Measurements from ENCODE around the gene TASP1.
"Not testable (repeated sequence)": the region's sequence is repeated elsewhere in the genome, so short reads cannot be mapped to it uniquely, and the experiment has no call there.

TASP1 gene

DNA sequence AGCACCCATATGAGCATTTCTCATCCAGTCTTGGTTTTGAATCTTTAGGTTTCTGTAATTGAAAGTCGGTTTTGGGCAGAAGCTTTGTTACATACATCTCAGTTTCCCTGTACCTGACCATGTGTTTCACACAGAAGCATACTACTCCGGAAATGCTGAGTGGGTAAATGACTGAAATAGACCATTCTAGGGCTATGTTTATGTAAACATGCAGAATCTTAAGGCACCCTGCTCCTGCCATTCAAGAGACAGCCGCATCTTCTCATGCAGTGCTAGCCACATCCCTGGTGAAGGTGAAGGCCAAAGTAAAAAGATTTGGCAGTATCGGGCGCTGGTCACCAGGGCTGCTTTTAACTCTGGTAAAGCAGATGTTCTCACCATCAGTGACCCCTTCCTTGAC, 246.3 kb downstream of the TASP1 start:
- DNase-seq: no peak
- Mint-ChIP-seq H3K27ac (no peak overlapping the region), H3K9me3 (no peaks in the 10 kb centered on the region), H3K27me3 (ENCODE audit: low read depth, poor library complexity) (no peaks in the 10 kb centered on the region), H3K4me1 (no peaks in the 10 kb centered on the region), H3K36me3 (ENCODE audit: low read depth) (peaks cover 44% of the 10 kb centered on the region), H3K4me3 (no peak overlapping the region)
- TF ChIP-seq, protein P1, sequence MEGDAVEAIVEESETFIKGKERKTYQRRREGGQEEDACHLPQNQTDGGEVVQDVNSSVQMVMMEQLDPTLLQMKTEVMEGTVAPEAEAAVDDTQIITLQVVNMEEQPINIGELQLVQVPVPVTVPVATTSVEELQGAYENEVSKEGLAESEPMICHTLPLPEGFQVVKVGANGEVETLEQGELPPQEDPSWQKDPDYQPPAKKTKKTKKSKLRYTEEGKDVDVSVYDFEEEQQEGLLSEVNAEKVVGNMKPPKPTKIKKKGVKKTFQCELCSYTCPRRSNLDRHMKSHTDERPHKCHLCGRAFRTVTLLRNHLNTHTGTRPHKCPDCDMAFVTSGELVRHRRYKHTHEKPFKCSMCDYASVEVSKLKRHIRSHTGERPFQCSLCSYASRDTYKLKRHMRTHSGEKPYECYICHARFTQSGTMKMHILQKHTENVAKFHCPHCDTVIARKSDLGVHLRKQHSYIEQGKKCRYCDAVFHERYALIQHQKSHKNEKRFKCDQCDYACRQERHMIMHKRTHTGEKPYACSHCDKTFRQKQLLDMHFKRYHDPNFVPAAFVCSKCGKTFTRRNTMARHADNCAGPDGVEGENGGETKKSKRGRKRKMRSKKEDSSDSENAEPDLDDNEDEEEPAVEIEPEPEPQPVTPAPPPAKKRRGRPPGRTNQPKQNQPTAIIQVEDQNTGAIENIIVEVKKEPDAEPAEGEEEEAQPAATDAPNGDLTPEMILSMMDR (IDR thresholded peaks at IDR 0.05): no peak

DNA sequence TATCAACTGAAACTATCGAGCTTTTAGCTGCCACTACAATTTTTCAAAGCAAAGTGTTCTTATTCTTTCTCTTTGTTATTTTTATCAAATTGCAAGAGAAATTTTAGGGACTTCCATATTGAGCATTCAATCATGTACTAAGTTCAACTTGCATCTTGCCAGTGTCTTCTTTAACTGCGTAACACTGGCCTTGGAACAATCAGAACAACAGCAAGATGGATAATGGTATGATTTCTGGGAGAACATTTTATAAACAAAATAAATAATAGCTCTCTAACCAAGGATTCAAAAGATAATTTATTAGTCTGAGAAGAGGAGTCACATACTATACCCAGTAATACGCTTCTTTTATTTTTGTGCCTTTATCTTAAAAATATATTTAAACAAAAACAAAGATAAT, 249.6 kb downstream of the TASP1 start:
- no peaks in the 10 kb centered on the region for H3K4me1 Mint-ChIP-seq
- H3K36me3 Mint-ChIP-seq (ENCODE audit: low read depth): peaks cover 72% of the 10 kb centered on the region
- DNase-seq: no peak
- TF ChIP-seq, protein P1 (IDR thresholded peaks at IDR 0.05): no peak
- H3K4me3 Mint-ChIP-seq: no peak overlapping the region
- peak overlapping the region; percentile 74 for H3K27ac Mint-ChIP-seq
- no peaks in the 10 kb centered on the region for H3K27me3 Mint-ChIP-seq (ENCODE audit: low read depth, poor library complexity)
- no peaks in the 10 kb centered on the region for H3K9me3 Mint-ChIP-seq

DNA sequence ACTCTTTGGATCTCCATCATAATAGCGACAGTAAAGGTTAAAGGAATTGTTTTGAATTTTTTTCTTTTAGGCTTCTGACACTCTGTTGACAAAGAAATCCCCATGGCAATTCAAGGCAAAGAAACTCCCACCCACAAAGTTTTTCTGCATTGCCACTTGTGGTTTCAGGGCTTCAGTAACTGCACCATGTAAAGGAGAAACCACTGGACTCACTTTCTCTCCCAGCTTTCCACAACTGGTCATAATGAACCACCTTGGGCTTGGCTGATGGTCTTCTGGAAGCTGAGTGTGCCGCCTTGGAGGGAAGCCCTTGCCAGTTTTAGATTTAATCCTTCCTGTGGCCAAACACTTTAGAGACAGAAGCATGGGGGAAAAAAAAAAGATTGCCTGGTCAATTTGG, 254.6 kb downstream of the TASP1 start:
- Mint-ChIP-seq H3K36me3 (ENCODE audit: low read depth) (peaks cover 86% of the 10 kb centered on the region), H3K4me3 (no peak overlapping the region), H3K27me3 (ENCODE audit: low read depth, poor library complexity) (no peaks in the 10 kb centered on the region), H3K9me3 (peaks cover 33% of the 10 kb centered on the region), H3K4me1 (no peaks in the 10 kb centered on the region), H3K27ac (no peak overlapping the region)
- DNase-seq: no peak
- TF ChIP-seq, protein P1 (IDR thresholded peaks at IDR 0.05): no peak

DNA sequence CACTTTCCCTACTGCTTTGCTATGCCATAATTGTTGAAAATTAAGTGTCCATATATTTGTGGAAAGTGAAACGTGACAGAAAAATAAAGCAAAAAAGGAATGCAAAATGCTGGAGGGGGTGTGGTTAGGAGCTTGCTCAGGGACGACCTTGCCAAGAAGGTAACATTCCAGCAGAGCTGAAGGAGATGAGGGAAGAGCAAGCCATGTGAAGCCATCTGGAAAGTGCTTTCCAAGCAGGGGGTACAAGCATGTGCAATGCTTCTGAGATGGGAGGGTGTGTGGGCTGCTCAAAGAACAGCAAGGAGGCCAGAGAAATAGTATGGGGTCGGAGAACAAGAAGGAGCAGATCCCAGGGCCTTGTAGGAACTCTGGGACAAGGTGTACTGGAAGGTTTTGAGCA, 255.9 kb downstream of the TASP1 start:
- Mint-ChIP-seq H3K9me3 (peaks cover 47% of the 10 kb centered on the region), H3K27me3 (ENCODE audit: low read depth, poor library complexity) (no peaks in the 10 kb centered on the region), H3K36me3 (ENCODE audit: low read depth) (peaks cover 85% of the 10 kb centered on the region), H3K4me3 (no peak overlapping the region), H3K4me1 (no peaks in the 10 kb centered on the region), H3K27ac (no peak overlapping the region)
- no peak for DNase-seq
- TF ChIP-seq, protein P1 (IDR thresholded peaks at IDR 0.05): no peak

DNA sequence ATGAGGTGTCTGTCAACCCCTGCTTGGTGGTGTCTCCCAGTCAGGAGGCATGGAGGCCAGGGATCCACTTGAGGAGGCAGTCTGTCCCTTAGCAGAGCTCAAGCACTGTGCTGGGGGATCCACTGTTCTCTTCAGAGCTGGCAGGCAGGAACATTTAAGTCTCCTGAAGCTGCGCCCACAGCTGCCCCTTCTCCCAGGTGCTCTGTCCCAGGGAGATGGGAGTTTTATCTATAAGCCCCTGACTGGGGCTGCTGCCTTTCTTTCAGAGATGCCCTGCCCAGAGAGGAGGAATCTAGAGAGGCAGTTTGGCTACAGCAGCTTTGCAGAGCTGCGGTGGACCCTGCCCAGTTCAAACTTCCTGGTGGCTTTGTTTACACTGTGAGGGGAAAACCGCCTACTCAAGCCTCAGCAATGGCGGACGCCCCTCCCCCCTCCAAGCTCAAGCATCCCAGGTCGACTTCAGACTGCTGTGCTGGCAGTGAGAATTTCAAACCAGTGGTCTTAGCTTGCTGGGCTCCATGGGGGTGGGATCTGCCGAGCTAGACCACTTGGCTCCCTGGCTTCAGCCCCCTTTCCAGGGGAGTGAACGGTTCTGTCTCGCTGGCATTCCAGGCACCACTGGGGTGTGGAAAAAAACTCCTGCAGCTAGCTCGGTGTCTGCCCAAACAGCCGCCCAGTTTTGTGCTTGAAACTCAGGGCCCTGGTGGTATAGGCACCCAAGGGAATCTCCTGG, 258.1 kb downstream of the TASP1 start:
- peaks cover 78% of the 10 kb centered on the region for H3K36me3 Mint-ChIP-seq (ENCODE audit: low read depth)
- not testable (repeated sequence) for H3K4me3 Mint-ChIP-seq; H3K27ac Mint-ChIP-seq; DNase-seq; H3K27me3 Mint-ChIP-seq (ENCODE audit: low read depth, poor library complexity); H3K4me1 Mint-ChIP-seq
- peaks cover 66% of the 10 kb centered on the region for H3K9me3 Mint-ChIP-seq

DNA sequence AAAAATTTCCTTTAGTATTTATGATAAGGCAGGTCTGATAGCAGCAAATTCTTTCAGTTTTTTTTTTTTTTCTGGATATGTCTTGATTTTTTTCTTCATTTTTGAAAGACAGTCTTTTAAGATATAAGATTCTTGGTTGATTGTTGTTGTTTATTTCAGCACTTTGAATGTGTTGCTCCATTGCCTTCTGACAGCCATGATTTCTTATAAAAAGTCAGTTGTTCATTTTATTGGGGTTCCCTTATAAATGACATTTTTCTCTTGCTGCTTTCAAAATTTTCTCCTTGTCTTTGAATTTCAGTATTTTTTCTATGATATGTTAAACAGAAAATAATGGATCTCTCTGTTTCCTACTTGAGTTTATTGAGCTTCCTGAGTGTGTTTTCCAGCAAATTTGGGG, 265.3 kb downstream of the TASP1 start:
- Mint-ChIP-seq H3K36me3 (ENCODE audit: low read depth) (peaks cover 27% of the 10 kb centered on the region), H3K4me1 (no peaks in the 10 kb centered on the region), H3K27me3 (ENCODE audit: low read depth, poor library complexity) (peaks cover 2% of the 10 kb centered on the region), H3K4me3 (no peak overlapping the region), H3K27ac (no peak overlapping the region), H3K9me3 (peaks cover 58% of the 10 kb centered on the region)
- TF ChIP-seq, protein P1 (IDR thresholded peaks at IDR 0.05): no peak
- DNase-seq: no peak

Data from nephron progenitor cell (in vitro differentiated cells).